ENCODE results near the gene P4HTM.

Gene P4HTM

GRCh38 chr3:49025793-49026520, 35.9 kb downstream of the P4HTM start:
- no peak for DNase-seq

- no peak for DNase-seq
Observed at GRCh38 chr3:49026536-49026935, 36.5 kb downstream of the P4HTM start.

GRCh38 chr3:49027634-49028033, 37.6 kb downstream of the P4HTM start:
- DNase-seq = no peak

GRCh38 chr3:49028298-49028672, 38.2 kb downstream of the P4HTM start:
- no peak for DNase-seq

GRCh38 chr3:49028673-49029562, 38.9 kb downstream of the P4HTM start, which contains the start of gene IMPDH2:
TSS of gene IMPDH2 (minus strand) at chr3:49029398. CDS start at chr3:49029350, 48 bp downstream.
- DNase-seq = peak; percentile 91 to 99

- DNase-seq = no peak
Observed at GRCh38 chr3:49029563-49029884, 39.5 kb downstream of the P4HTM start.

- no peak for DNase-seq
Observed at GRCh38 chr3:49030321-49030720, 40.3 kb downstream of the P4HTM start.

- DNase-seq = no peak
Observed at GRCh38 chr3:49032646-49033304, 42.7 kb downstream of the P4HTM start.

- no peak for DNase-seq
Observed at GRCh38 chr3:49034650-49035049, 44.6 kb downstream of the P4HTM start.

- DNase-seq = peak; percentile 74 to 75
Observed at GRCh38 chr3:49035281-49035680, 45.2 kb downstream of the P4HTM start.

GRCh38 chr3:49053543-49053942, 63.5 kb downstream of the P4HTM start:
- no peak for DNase-seq

- no peak for DNase-seq
Observed at GRCh38 chr3:49054344-49054862, 64.4 kb downstream of the P4HTM start.

All from inflammatory macrophage treated with lipopolysaccharide for 1 hour (primary cell).